SK-N-SH treated with all-trans-retinoic acid at 6 μM for 48 hours (cell line): Measurements from ENCODE around the gene KCNMB3.

Experiments
- ATAC-seq: fragments of 200-7000 bp; cut with Tn5 transposase; 3 replicates; pipeline ENCODE4 v1.9.1; 2020; ENCODE audit warnings: mild to moderate bottlenecking, moderate library complexity
- ARNTL ChIP-seq: fragments of 450-650 bp; formaldehyde crosslinking; IDR thresholded peaks from 2 replicates; pipeline ENCODE4 v1.5.0; 2020; ENCODE audit warnings: low read depth, mild to moderate bottlenecking, moderate library complexity, borderline replicate concordance
- BACH2 ChIP-seq: fragments of 250-450 bp; sonication (Bioruptor Pico); IDR thresholded peaks from 2 replicates; pipeline ENCODE4 v1.9.0; 2021; ENCODE audit warnings: mild to moderate bottlenecking, borderline replicate concordance
- CSDC2 ChIP-seq: fragments of 250-450 bp; sonication (Bioruptor Pico); IDR thresholded peaks from 2 replicates; pipeline ENCODE4 v1.5.0; 2020; ENCODE audit warnings: mild to moderate bottlenecking, moderate library complexity
- ESRRG ChIP-seq: fragments of 250-450 bp; sonication (Bioruptor Pico); IDR thresholded peaks from 2 replicates; pipeline ENCODE4 v1.6.1; 2021; ENCODE audit warnings: mild to moderate bottlenecking
- GLIS3 ChIP-seq: fragments of 250-450 bp; sonication (Bioruptor Pico); IDR thresholded peaks from 2 replicates; pipeline ENCODE4 v1.5.0; 2020; ENCODE audit warnings: mild to moderate bottlenecking, moderate library complexity
- ISL1 ChIP-seq: fragments of 250-450 bp; sonication (Bioruptor Pico); IDR thresholded peaks from 2 replicates; pipeline ENCODE4 v2.1.2; 2022; ENCODE audit warnings: mild to moderate bottlenecking, moderate library complexity
- OSR1 ChIP-seq: fragments of 250-450 bp; sonication (Bioruptor Pico); IDR thresholded peaks from 2 replicates; pipeline ENCODE4 v1.8.0; 2022; ENCODE audit warnings: moderate library complexity, mild to moderate bottlenecking, inconsistent platforms
- PPARA ChIP-seq: fragments of 250-450 bp; sonication (Bioruptor Pico); IDR thresholded peaks from 2 replicates; pipeline ENCODE4 v1.5.0; 2020; ENCODE audit warnings: mild to moderate bottlenecking, borderline replicate concordance
- RARB ChIP-seq: fragments of 250-450 bp; sonication (Bioruptor Pico); IDR thresholded peaks from 2 replicates; pipeline ENCODE4 v1.8.0; 2021; ENCODE audit warnings: mild to moderate bottlenecking, moderate library complexity
- SNAI2 ChIP-seq: fragments of 250-450 bp; sonication (Bioruptor Pico); IDR thresholded peaks from 2 replicates; pipeline ENCODE4 v1.5.0; 2020; ENCODE audit warnings: mild to moderate bottlenecking, moderate library complexity
- TCF4 ChIP-seq: fragments of 250-450 bp; sonication (Bioruptor Pico); IDR thresholded peaks from 2 replicates; pipeline ENCODE4 v1.8.0; 2021; ENCODE audit warnings: mild to moderate bottlenecking, moderate library complexity, borderline replicate concordance
- TOX ChIP-seq: fragments of 250-450 bp; sonication (Bioruptor Pico); IDR thresholded peaks from 2 replicates; pipeline ENCODE4 v1.8.0; 2021; ENCODE audit warnings: mild to moderate bottlenecking, moderate library complexity, borderline replicate concordance
- ZFP3 ChIP-seq: fragments of 250-450 bp; sonication (Bioruptor Pico); IDR thresholded peaks from 2 replicates; pipeline ENCODE4 v1.5.0; 2020; ENCODE audit warnings: mild to moderate bottlenecking, moderate library complexity
- ZNF565 ChIP-seq: fragments of 450-650 bp; formaldehyde crosslinking; conservative IDR thresholded peaks from 2 replicates; pipeline ENCODE4 v1.5.0; 2020; ENCODE audit warnings: low read depth, mild to moderate bottlenecking, moderate library complexity
- ZNF70 ChIP-seq: fragments of 450-650 bp; formaldehyde crosslinking; IDR thresholded peaks from 2 replicates; pipeline ENCODE4 v1.5.0; 2020; ENCODE audit warnings: mild to moderate bottlenecking, moderate library complexity
- ZNF8 ChIP-seq: fragments of 450-650 bp; formaldehyde crosslinking; IDR thresholded peaks from 2 replicates; pipeline ENCODE4 v1.5.0; 2020; ENCODE audit warnings: mild to moderate bottlenecking, moderate library complexity
- TF ChIP-seq, protein P1 (sequence below): fragments of 250-450 bp; sonication (Bioruptor Pico); IDR thresholded peaks from 2 replicates; pipeline ENCODE4 v1.5.0; 2020; ENCODE audit warnings: mild to moderate bottlenecking, moderate library complexity
- TF ChIP-seq, protein P2 (sequence below): fragments of 250-450 bp; sonication (Bioruptor Pico); IDR thresholded peaks from 2 replicates; pipeline ENCODE4 v1.8.0; 2021; ENCODE audit warnings: low read depth, mild to moderate bottlenecking, moderate library complexity, borderline replicate concordance
- TF ChIP-seq, protein P3 (sequence below): fragments of 250-450 bp; sonication (Bioruptor Pico); IDR thresholded peaks from 2 replicates; pipeline ENCODE4 v1.5.1; 2020; ENCODE audit warnings: low read depth, mild to moderate bottlenecking, moderate library complexity
- TF ChIP-seq, protein P4 (sequence below): fragments of 250-450 bp; sonication (Bioruptor Pico); IDR thresholded peaks from 2 replicates; pipeline ENCODE4 v1.5.1; 2021; ENCODE audit warnings: mild to moderate bottlenecking, moderate library complexity

KCNMB3 gene, protein sequence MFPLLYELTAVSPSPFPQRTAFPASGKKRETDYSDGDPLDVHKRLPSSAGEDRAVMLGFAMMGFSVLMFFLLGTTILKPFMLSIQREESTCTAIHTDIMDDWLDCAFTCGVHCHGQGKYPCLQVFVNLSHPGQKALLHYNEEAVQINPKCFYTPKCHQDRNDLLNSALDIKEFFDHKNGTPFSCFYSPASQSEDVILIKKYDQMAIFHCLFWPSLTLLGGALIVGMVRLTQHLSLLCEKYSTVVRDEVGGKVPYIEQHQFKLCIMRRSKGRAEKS

DNA sequence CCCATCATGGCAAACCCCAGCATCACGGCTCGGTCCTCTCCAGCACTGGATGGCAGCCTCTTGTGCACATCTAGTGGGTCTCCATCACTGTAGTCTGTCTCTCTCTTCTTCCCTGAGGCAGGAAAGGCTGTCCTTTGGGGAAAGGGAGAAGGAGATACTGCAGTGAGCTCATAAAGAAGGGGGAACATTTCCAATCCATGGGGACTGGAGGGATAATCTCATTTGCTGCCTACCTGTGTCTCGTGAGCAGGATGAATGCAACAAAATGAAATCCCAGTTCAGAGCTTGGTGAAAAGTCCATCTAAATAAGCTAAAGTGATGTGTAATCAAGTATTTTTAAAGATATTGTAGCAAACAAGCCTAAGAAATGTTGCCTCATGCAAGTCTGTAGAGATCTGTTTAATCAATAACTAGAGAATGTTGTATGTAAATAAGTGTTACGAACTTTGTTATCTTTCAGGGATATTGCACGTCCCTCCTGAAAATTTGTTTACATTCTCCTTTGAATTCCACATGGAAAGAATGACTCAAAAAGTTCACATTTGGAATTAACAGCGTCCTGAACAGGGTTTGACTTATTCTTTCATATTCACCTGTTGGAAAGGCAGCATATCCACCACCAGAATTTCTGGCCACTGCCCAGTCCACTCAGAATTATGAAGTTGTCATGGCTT, at the start of gene KCNMB3:
Gene KCNMB3 (minus strand): TSS at position 312 of the 674 bp plus-strand sequence. CDS start 124 bp downstream, at position 188.
- TF ChIP-seq RARB (CRISPR knock-in tag) (no peak), ZFP3 (no peak), ARNTL (no peak), ZNF70 (CRISPR knock-in tag) (no peak), ZNF565 (CRISPR knock-in tag) (no peak), SNAI2 (no peak), ISL1 (CRISPR knock-in tag) (no peak), TOX (CRISPR knock-in tag) (no peak)
- TF ChIP-seq, protein P1, sequence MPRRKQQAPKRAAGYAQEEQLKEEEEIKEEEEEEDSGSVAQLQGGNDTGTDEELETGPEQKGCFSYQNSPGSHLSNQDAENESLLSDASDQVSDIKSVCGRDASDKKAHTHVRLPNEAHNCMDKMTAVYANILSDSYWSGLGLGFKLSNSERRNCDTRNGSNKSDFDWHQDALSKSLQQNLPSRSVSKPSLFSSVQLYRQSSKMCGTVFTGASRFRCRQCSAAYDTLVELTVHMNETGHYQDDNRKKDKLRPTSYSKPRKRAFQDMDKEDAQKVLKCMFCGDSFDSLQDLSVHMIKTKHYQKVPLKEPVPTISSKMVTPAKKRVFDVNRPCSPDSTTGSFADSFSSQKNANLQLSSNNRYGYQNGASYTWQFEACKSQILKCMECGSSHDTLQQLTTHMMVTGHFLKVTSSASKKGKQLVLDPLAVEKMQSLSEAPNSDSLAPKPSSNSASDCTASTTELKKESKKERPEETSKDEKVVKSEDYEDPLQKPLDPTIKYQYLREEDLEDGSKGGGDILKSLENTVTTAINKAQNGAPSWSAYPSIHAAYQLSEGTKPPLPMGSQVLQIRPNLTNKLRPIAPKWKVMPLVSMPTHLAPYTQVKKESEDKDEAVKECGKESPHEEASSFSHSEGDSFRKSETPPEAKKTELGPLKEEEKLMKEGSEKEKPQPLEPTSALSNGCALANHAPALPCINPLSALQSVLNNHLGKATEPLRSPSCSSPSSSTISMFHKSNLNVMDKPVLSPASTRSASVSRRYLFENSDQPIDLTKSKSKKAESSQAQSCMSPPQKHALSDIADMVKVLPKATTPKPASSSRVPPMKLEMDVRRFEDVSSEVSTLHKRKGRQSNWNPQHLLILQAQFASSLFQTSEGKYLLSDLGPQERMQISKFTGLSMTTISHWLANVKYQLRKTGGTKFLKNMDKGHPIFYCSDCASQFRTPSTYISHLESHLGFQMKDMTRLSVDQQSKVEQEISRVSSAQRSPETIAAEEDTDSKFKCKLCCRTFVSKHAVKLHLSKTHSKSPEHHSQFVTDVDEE (CRISPR knock-in tag), result no peak
- TF ChIP-seq, protein P2, sequence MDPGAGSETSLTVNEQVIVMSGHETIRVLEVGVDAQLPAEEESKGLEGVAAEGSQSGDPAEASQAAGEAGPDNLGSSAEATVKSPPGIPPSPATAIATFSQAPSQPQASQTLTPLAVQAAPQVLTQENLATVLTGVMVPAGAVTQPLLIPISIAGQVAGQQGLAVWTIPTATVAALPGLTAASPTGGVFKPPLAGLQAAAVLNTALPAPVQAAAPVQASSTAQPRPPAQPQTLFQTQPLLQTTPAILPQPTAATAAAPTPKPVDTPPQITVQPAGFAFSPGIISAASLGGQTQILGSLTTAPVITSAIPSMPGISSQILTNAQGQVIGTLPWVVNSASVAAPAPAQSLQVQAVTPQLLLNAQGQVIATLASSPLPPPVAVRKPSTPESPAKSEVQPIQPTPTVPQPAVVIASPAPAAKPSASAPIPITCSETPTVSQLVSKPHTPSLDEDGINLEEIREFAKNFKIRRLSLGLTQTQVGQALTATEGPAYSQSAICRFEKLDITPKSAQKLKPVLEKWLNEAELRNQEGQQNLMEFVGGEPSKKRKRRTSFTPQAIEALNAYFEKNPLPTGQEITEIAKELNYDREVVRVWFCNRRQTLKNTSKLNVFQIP (CRISPR knock-in tag), result no peak
- TF ChIP-seq, protein P3, sequence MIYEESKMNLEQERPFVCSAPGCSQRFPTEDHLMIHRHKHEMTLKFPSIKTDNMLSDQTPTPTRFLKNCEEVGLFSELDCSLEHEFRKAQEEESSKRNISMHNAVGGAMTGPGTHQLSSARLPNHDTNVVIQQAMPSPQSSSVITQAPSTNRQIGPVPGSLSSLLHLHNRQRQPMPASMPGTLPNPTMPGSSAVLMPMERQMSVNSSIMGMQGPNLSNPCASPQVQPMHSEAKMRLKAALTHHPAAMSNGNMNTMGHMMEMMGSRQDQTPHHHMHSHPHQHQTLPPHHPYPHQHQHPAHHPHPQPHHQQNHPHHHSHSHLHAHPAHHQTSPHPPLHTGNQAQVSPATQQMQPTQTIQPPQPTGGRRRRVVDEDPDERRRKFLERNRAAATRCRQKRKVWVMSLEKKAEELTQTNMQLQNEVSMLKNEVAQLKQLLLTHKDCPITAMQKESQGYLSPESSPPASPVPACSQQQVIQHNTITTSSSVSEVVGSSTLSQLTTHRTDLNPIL, result no peak
- ATAC-seq, result no peak

DNA sequence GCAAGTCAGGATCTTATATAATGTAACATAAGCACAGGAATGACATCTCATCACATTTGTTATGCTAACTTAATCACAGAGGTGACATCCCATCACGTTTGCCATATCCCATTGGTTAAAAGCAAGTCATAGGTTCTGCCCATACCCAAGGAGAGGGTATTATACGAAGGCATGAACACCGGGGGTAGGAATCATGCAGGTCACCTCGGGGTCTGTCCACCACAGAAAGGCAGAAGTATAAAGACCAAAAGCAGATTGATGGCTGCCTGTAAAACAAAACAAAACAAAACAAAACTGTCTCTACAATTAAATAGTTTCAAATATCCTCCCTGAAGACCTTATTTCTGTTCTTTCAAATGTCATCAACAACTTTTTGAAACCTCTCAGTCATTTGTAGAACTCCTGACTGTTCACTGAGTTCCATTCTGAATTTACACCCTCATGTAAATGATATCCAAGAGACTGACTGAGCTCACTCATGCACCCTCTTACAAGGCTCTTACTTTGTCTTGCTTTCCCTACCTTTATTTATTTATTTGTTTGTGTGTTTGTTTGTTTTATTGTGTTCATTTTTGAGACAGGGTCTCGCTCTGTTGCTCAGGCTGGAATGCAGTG, 49.2 kb upstream of the KCNMB3 start:
- ATAC-seq, result no peak
- TF ChIP-seq RARB (CRISPR knock-in tag), result no peak
- no peak for TF ChIP-seq BACH2 (CRISPR knock-in tag)
- TF ChIP-seq, protein P1 (CRISPR knock-in tag), result no peak
- TF ChIP-seq, protein P3, result no peak
- no peak for TF ChIP-seq TOX (CRISPR knock-in tag)
- TF ChIP-seq, protein P2 (CRISPR knock-in tag), result no peak
- no peak for TF ChIP-seq ZNF70 (CRISPR knock-in tag)
- TF ChIP-seq GLIS3 (CRISPR knock-in tag), result no peak
- no peak for TF ChIP-seq PPARA
- TF ChIP-seq ISL1 (CRISPR knock-in tag), result no peak
- no peak for TF ChIP-seq ESRRG (CRISPR knock-in tag)
- no peak for TF ChIP-seq ZNF8 (CRISPR knock-in tag)
- TF ChIP-seq SNAI2, result no peak
- TF ChIP-seq ZNF565 (CRISPR knock-in tag), result no peak
- TF ChIP-seq ZFP3, result no peak
- no peak for TF ChIP-seq OSR1 (CRISPR knock-in tag)
- no peak for TF ChIP-seq TCF4 (CRISPR knock-in tag)
- TF ChIP-seq, protein P4, sequence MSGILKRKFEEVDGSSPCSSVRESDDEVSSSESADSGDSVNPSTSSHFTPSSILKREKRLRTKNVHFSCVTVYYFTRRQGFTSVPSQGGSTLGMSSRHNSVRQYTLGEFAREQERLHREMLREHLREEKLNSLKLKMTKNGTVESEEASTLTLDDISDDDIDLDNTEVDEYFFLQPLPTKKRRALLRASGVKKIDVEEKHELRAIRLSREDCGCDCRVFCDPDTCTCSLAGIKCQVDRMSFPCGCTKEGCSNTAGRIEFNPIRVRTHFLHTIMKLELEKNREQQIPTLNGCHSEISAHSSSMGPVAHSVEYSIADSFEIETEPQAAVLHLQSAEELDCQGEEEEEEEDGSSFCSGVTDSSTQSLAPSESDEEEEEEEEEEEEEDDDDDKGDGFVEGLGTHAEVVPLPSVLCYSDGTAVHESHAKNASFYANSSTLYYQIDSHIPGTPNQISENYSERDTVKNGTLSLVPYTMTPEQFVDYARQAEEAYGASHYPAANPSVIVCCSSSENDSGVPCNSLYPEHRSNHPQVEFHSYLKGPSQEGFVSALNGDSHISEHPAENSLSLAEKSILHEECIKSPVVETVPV (CRISPR knock-in tag), result no peak
- TF ChIP-seq CSDC2 (CRISPR knock-in tag), result no peak
- TF ChIP-seq ARNTL, result no peak
